H9 (cell line): Measurements from ENCODE around the gene EGLN3. TPM values are rescaled to one million over a fixed set of nuclear protein-coding genes. Genes with fewer than 3 reads are reported as not detected.
A peak's percentile ranks its signal among the peaks of the same experiment; 100 is the strongest.

Experiments used
- DNase-seq: peaks from one replicate; pipeline ENCODE4 v3.0.0-alpha.2; 2017
- H2AFZ ChIP-seq: one replicate; pipeline ENCODE4 v1.6.1; 2013; ENCODE audit warnings: mild to moderate bottlenecking, low read length, control low read depth, moderate library complexity
- H2AK5ac ChIP-seq: 2 replicates; pipeline ENCODE4 v1.6.1; 2013; ENCODE audit warnings: low read length, control low read depth, mixed read lengths; ENCODE audit not compliant: insufficient read length
- H2BK120ac ChIP-seq: one replicate; pipeline ENCODE4 v1.6.1; 2013; ENCODE audit warnings: low read depth, mild to moderate bottlenecking, low read length, control low read depth, inconsistent platforms; ENCODE audit not compliant: poor library complexity, severe bottlenecking
- H2BK12ac ChIP-seq: 2 replicates; pipeline ENCODE4 v1.6.1; 2013; ENCODE audit warnings: low read length, control low read depth, mixed read lengths, low read depth; ENCODE audit not compliant: insufficient read length
- H2BK15ac ChIP-seq: 2 replicates; pipeline ENCODE4 v1.6.1; 2013; ENCODE audit warnings: low read depth, low read length, control low read depth
- H2BK20ac ChIP-seq: one replicate; pipeline ENCODE4 v1.6.1; 2013; ENCODE audit warnings: low read depth, mild to moderate bottlenecking, low read length, control low read depth, inconsistent platforms; ENCODE audit not compliant: poor library complexity, severe bottlenecking
- H2BK5ac ChIP-seq: 2 replicates; pipeline ENCODE4 v1.6.1; 2013; ENCODE audit warnings: low read length, control low read depth, mixed read lengths; ENCODE audit not compliant: insufficient read length
- H3K14ac ChIP-seq: 2 replicates; pipeline ENCODE4 v1.6.1; 2013; ENCODE audit warnings: low read length, control low read depth; ENCODE audit not compliant: insufficient read depth
- H3K18ac ChIP-seq: 2 replicates; pipeline ENCODE4 v1.6.1; 2013; ENCODE audit warnings: low read depth, mild to moderate bottlenecking, mixed read lengths, low read length, control low read depth; ENCODE audit not compliant: insufficient read length
- H3K23ac ChIP-seq: 2 replicates; pipeline ENCODE4 v1.6.1; 2013; ENCODE audit warnings: low read length, control low read depth, mixed read lengths, low read depth; ENCODE audit not compliant: insufficient read length
- H3K23me2 ChIP-seq: 2 replicates; pipeline ENCODE4 v1.6.1; 2013; ENCODE audit warnings: low read depth, mild to moderate bottlenecking, mixed read lengths, low read length, control low read depth; ENCODE audit not compliant: insufficient read length, poor library complexity, severe bottlenecking
- H3K27ac ChIP-seq: 2 replicates; pipeline ENCODE4 v1.5.1; 2013; ENCODE audit warnings: low read length, control low read depth, mixed read lengths, low read depth; ENCODE audit not compliant: insufficient read length
- H3K27me3 ChIP-seq: 2 replicates; pipeline ENCODE4 v1.6.1; 2013; ENCODE audit warnings: low read length, control low read depth, inconsistent platforms; ENCODE audit not compliant: insufficient read depth
- H3K4ac ChIP-seq: 2 replicates; pipeline ENCODE4 v1.6.1; 2013; ENCODE audit warnings: low read depth, mild to moderate bottlenecking, control low read depth, inconsistent platforms, low read length, moderate library complexity
- H3K4me1 ChIP-seq: 2 replicates; pipeline ENCODE4 v1.6.1; 2013; ENCODE audit warnings: low read length, control low read depth, inconsistent platforms; ENCODE audit not compliant: insufficient read depth
- H3K4me2 ChIP-seq: 2 replicates; pipeline ENCODE4 v1.6.1; 2013; ENCODE audit warnings: low read length, control low read depth, mixed read lengths; ENCODE audit not compliant: insufficient read length, insufficient read depth
- H3K56ac ChIP-seq: 2 replicates; pipeline ENCODE4 v1.6.1; 2013; ENCODE audit warnings: low read depth, mild to moderate bottlenecking, mixed read lengths, low read length, control low read depth; ENCODE audit not compliant: insufficient read length
- H3K79me1 ChIP-seq: 2 replicates; pipeline ENCODE4 v1.6.1; 2013; ENCODE audit warnings: low read depth, mild to moderate bottlenecking, moderate library complexity, low read length, control low read depth, inconsistent platforms; ENCODE audit not compliant: insufficient read depth, poor library complexity, severe bottlenecking
- H3K79me2 ChIP-seq: 2 replicates; pipeline ENCODE4 v1.6.1; 2013; ENCODE audit warnings: low read length, control low read depth, inconsistent platforms; ENCODE audit not compliant: insufficient read depth
- H3K9ac ChIP-seq: 2 replicates; pipeline ENCODE4 v1.6.1; 2013; ENCODE audit warnings: low read length, control low read depth, mixed read lengths; ENCODE audit not compliant: insufficient read length; ENCODE audit errors: extremely low read depth
- H3K9me3 ChIP-seq: one replicate; pipeline ENCODE4 v1.6.1; 2013; ENCODE audit warnings: low read depth, low read length, inconsistent platforms; ENCODE audit not compliant: control insufficient read depth
- H3T11ph ChIP-seq: one replicate; pipeline ENCODE4 v1.6.1; 2013; ENCODE audit warnings: mild to moderate bottlenecking, low read length, control low read depth, inconsistent platforms
- H4K20me1 ChIP-seq: one replicate; pipeline ENCODE4 v1.6.1; 2013; ENCODE audit not compliant: control insufficient read depth, insufficient read length, insufficient read depth
- H4K5ac ChIP-seq: 2 replicates; pipeline ENCODE4 v1.6.1; 2013; ENCODE audit warnings: low read depth, mild to moderate bottlenecking, mixed read lengths, low read length, control low read depth; ENCODE audit not compliant: insufficient read length
- H4K8ac ChIP-seq: replicated peaks from 2 replicates; pipeline ENCODE4 v1.6.1; 2013; ENCODE audit warnings: low read length, control low read depth, mixed read lengths, low read depth; ENCODE audit not compliant: insufficient read length
- H4K91ac ChIP-seq: 2 replicates; pipeline ENCODE4 v1.6.1; 2013; ENCODE audit warnings: low read depth, mild to moderate bottlenecking, moderate library complexity, mixed read lengths, low read length, control low read depth; ENCODE audit not compliant: insufficient read length
- H3K27ac Mint-ChIP-seq, 3 experiments: 2 replicates in 2 of 3; 3 replicates in 1 of 3; pipeline ENCODE4 v1.8.0; 2020 to 2021; ENCODE audit warnings: mixed read lengths in 3 of 3, mild to moderate bottlenecking in 1 of 3, moderate library complexity in 1 of 3
- H3K27me3 Mint-ChIP-seq: 2 replicates; pipeline ENCODE4 v1.8.0; 2021; ENCODE audit warnings: low read depth, mild to moderate bottlenecking, moderate library complexity, mixed read lengths
- H3K36me3 Mint-ChIP-seq, 3 experiments: 2 replicates in 2 of 3; 3 replicates in 1 of 3; pipeline ENCODE4 v1.8.0; 2020 to 2021; ENCODE audit warnings: low read depth in 3 of 3, mixed read lengths in 3 of 3; ENCODE audit not compliant: insufficient read depth in 1 of 3
- H3K4me1 Mint-ChIP-seq, 2 experiments: 2 replicates each; pipeline ENCODE4 v1.8.0; 2020; ENCODE audit warnings: mixed read lengths in 2 of 2
- H3K4me3 Mint-ChIP-seq, 2 experiments: 2 replicates in 1 of 2; 3 replicates in 1 of 2; pipeline ENCODE4 v1.8.0; 2020 to 2021; ENCODE audit warnings: mild to moderate bottlenecking in 2 of 2, mixed read lengths in 2 of 2, moderate library complexity in 1 of 2
- H3K9me3 Mint-ChIP-seq, 2 experiments: 2 replicates in 1 of 2; 3 replicates in 1 of 2; pipeline ENCODE4 v1.8.0; 2020; ENCODE audit warnings: mild to moderate bottlenecking in 2 of 2, mixed read lengths in 2 of 2, moderate library complexity in 1 of 2
- WGBS: extraction: QIAGEN DNeasy Blood & Tissue Kit; methylation state at CpG from one replicate; pipeline ENCODE4 v1.1.7; 2013; ENCODE audit warnings: missing lambda C conversion rate, low lambda C conversion rate, mixed read lengths; ENCODE audit not compliant: insufficient read length; ENCODE audit errors: extremely low coverage; 5-methylcytosine and 5-hydroxymethylcytosine counted together
- total RNA-seq: library from RNA; stranded (reverse); gene quantifications from 2 replicates; pipeline ENCODE4 v1.2.1, GENCODE V29; 2021
- TF ChIP-seq, protein P1 (sequence below): fragments of 200-600 bp; sonication (generic); conservative IDR thresholded peaks from 3 replicates; pipeline ENCODE4 v1.8.0; 2021; ENCODE audit warnings: antibody characterized with exemption, mild to moderate bottlenecking

The EGLN3 gene
- total RNA-seq, 1 experiment from 2014 or later: 19.8 TPM

GRCh38 chr14:33915682-33916081 lies 35.2 kb downstream of the EGLN3 start:
- H3K9me3 Mint-ChIP-seq: no peaks in the 10 kb centered on the region

More at GRCh38 chr14:33915682-33916081, 35.2 kb downstream of the EGLN3 start:
- H4K91ac ChIP-seq: no peak overlapping the region
- H3K4ac ChIP-seq: no peak overlapping the region
- no peak overlapping the region for H4K5ac ChIP-seq
- Mint-ChIP-seq H3K27ac (peak overlapping the region in 2 of 3 experiments; percentile 10 to 44; a peak in 1 of 7 replicates), H3K36me3 (peaks cover 0 to 8% (median 0%) of the 10 kb centered on the region in 3 experiments; a peak in 2 of 7 replicates), H3K4me3 (no peak overlapping the region), H3K27me3 (no peaks in the 10 kb centered on the region), H3K4me1 (peaks cover 17 to 20% of the 10 kb centered on the region in 2 experiments)
- H2BK12ac ChIP-seq: no peak overlapping the region
- no peaks in the 10 kb centered on the region for H3K9me3 ChIP-seq
- no CpG with 5 or more reads among the region's 7 CpGs for WGBS
- H3K27me3 ChIP-seq: no peaks in the 10 kb centered on the region
- no peak overlapping the region for H3K23ac ChIP-seq
- no peak overlapping the region for H4K8ac ChIP-seq
- no peak overlapping the region for H2BK120ac ChIP-seq
- H3K4me1 ChIP-seq: peaks cover 8% of the 10 kb centered on the region
- no peaks in the 10 kb centered on the region for H3K23me2 ChIP-seq
- H3T11ph ChIP-seq: no peak overlapping the region
- no peak overlapping the region for H2BK15ac ChIP-seq
- TF ChIP-seq, protein P1, sequence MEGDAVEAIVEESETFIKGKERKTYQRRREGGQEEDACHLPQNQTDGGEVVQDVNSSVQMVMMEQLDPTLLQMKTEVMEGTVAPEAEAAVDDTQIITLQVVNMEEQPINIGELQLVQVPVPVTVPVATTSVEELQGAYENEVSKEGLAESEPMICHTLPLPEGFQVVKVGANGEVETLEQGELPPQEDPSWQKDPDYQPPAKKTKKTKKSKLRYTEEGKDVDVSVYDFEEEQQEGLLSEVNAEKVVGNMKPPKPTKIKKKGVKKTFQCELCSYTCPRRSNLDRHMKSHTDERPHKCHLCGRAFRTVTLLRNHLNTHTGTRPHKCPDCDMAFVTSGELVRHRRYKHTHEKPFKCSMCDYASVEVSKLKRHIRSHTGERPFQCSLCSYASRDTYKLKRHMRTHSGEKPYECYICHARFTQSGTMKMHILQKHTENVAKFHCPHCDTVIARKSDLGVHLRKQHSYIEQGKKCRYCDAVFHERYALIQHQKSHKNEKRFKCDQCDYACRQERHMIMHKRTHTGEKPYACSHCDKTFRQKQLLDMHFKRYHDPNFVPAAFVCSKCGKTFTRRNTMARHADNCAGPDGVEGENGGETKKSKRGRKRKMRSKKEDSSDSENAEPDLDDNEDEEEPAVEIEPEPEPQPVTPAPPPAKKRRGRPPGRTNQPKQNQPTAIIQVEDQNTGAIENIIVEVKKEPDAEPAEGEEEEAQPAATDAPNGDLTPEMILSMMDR: no peak
- H2AK5ac ChIP-seq: no peak overlapping the region
- no peak overlapping the region for H3K18ac ChIP-seq
- no peak overlapping the region for H3K9ac ChIP-seq
- H3K14ac ChIP-seq: no peak overlapping the region
- no peak overlapping the region for H3K56ac ChIP-seq
- H3K79me1 ChIP-seq: no peaks in the 10 kb centered on the region
- H2BK5ac ChIP-seq: no peak overlapping the region
- H4K20me1 ChIP-seq: no peaks in the 10 kb centered on the region
- no peak for DNase-seq
- no peak overlapping the region for H2BK20ac ChIP-seq
- H3K27ac ChIP-seq: no peak overlapping the region
- no peak overlapping the region for H2AFZ ChIP-seq
- no peaks in the 10 kb centered on the region for H3K79me2 ChIP-seq
- no peak overlapping the region for H3K4me2 ChIP-seq
